Prostate gland (tissue), 2 donors: ENCODE data around the gene BSPH1. TPM values are rescaled to one million over a fixed set of nuclear protein-coding genes. Genes with fewer than 3 reads are reported as not detected.
A peak's percentile ranks its signal among the peaks of the same experiment; 100 is the strongest.
"Not testable (repeated sequence)": the region's sequence is repeated elsewhere in the genome, so short reads cannot be mapped to it uniquely, and the experiment has no call there.

Experiments used
- DNase-seq: peaks from one replicate; pipeline ENCODE4 v3.0.0-alpha.2; 2019; ENCODE audit warnings: low spot score
- H3K27ac ChIP-seq, 2 donors: fragments of 200-600 bp; sonication (generic); 2 replicates each; pipeline ENCODE4 v1.5.1; 2017 to 2019
- H3K27me3 ChIP-seq: fragments of 200-600 bp; sonication (generic); replicated peaks from 2 replicates; pipeline ENCODE4 v1.5.1; 2019; ENCODE audit not compliant: insufficient read depth
- H3K36me3 ChIP-seq, 2 donors: fragments of 200-600 bp; sonication (generic); 1 replicate in 1 of 2; 2 replicates in 1 of 2; pipeline versions ENCODE4 v1.5.1 to v1.8.1; 2017 to 2019
- H3K4me1 ChIP-seq: fragments of 200-600 bp; sonication (generic); replicated peaks from 2 replicates; pipeline ENCODE4 v1.5.1; 2019
- H3K4me3 ChIP-seq, 2 donors: fragments of 200-600 bp; sonication (generic); 2 replicates each; pipeline ENCODE4 v1.5.1; 2017 to 2019
- H3K9me3 ChIP-seq: fragments of 200-600 bp; sonication (generic); 2 replicates; pipeline ENCODE4 v1.5.1; 2017
- CTCF ChIP-seq, 4 experiments: fragments of 200-600 bp in 2 of 4; fragments of 450-650 bp in 2 of 4; sonication (generic) in 2 of 4; IDR thresholded peaks; 1 replicate in 3 of 4; 2 replicates in 1 of 4; pipeline ENCODE4 v1.5.1; 2016 to 2019; ENCODE audit warnings: antibody characterized with exemption in 4 of 4, mild to moderate bottlenecking in 2 of 4, moderate library complexity in 2 of 4
- POLR2A ChIP-seq: fragments of 450-650 bp; IDR thresholded peaks from one replicate; pipeline ENCODE4 v1.6.1; 2016; ENCODE audit warnings: antibody characterized with exemption, mild to moderate bottlenecking
- POLR2AphosphoS5 ChIP-seq: sonication (generic); formaldehyde crosslinking; IDR thresholded peaks from one replicate; pipeline ENCODE4 v1.6.1; 2017; ENCODE audit warnings: antibody characterized with exemption
- WGBS: methylation state at CpG from one replicate; pipeline ENCODE4 v1.1.5; 2018; 5-methylcytosine and 5-hydroxymethylcytosine counted together
- intact Hi-C: fragments of 100-400 bp; cut with DNase I; formaldehyde crosslinking; loops from one replicate; pipeline ENCODE4 v1.14.2; 2022
- total RNA-seq, 2 donors: library from RNA; depleted of rRNA; stranded (reverse); fragments of >200 nt; gene quantifications; one replicate each; pipeline ENCODE4 v1.1.0, GENCODE V29; 2016

The BSPH1 gene
- total RNA-seq, 2 donors from 2014 or later: not detected

DNA sequence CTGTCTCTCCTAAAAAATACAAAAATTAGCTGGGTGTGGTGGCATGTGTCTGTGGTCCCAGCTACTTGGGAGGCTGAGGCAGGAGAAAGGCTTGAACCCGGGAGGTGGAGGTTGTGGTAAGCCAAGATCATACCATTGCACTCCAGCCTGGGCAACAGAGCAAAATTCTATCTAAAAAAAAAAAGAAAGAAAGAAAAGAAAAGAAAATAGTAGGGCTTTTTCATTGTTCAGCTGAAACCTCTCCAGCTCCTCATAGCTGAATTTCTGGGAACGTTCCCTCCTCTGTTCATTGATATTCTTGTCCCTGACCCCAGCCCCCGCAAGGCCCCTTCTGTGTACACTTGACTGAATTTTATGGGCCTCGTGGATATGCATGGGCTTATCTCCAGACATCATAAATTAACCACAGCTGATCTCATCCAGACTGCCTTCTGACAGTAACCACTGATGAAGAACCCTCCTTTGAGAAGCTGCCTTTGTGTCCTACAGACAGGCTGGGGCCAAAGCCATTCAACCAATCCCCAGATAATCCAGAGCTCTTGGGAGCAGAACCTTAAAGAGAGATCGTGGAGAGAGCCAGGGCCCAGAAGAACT, 2.3 kb upstream of the BSPH1 start, which contains the start of gene ELSPBP1:
Gene ELSPBP1, plus strand, starts transcription at position 424 of the 594 bp plus-strand sequence. CDS start 14,036 bp downstream, outside the sequence.
- no peaks in the 10 kb centered on the region for H3K36me3 ChIP-seq
- H3K9me3 ChIP-seq: no peaks in the 10 kb centered on the region
- no peaks in the 10 kb centered on the region for H3K27me3 ChIP-seq
- no peak within 1 kb of the TSS for H3K4me3 ChIP-seq
- intact Hi-C loops: no loop called here
- H3K4me1 ChIP-seq: no peaks in the 10 kb centered on the region
- 5% methylated on average over 5 of the region's 5 CpGs for WGBS
- TF ChIP-seq CTCF (IDR thresholded peaks at IDR 0.05): no peak
- TF ChIP-seq POLR2A: no peak
- TF ChIP-seq POLR2AphosphoS5: peak; percentile 15
- H3K27ac ChIP-seq: no peak within 1 kb of the TSS
- DNase-seq: no peak

- WGBS: 32% methylated on average over 10 of the region's 10 CpGs
- no peak for DNase-seq
- no peaks in the 10 kb centered on the region for H3K4me1 ChIP-seq
- intact Hi-C loops: no loop called here
- no peaks in the 10 kb centered on the region for H3K27me3 ChIP-seq
- no peaks in the 10 kb centered on the region for H3K36me3 ChIP-seq
- no peak for TF ChIP-seq POLR2AphosphoS5
- no peak for TF ChIP-seq POLR2A
- no peak for TF ChIP-seq CTCF (IDR thresholded peaks at IDR 0.05)
- no peak overlapping the region for H3K27ac ChIP-seq
- H3K4me3 ChIP-seq: no peak overlapping the region
- H3K9me3 ChIP-seq: no peaks in the 10 kb centered on the region
Observed at GRCh38 chr19:47991191-47991808, 670 bp downstream of the BSPH1 start.

DNA sequence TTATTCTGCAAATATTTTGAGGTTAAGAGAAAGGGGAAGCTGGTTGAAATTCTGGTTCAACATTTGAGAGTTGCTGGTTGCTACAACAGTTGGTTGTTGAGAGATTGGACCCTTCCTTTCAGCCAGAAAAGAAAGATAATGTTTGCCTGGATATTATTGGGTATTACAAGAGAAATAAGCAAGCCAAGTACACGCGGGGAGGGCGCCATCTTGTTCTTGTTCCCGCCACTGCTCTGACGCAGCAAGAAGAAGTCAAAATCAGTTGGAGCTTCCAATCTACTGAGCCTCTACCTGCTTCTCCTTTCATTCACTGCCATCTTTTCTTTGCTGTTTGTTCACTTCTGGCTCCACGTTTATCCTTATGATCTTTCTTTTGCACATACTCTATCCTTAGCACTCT, 18.4 kb downstream of the BSPH1 start:
- WGBS: 79% methylated on average over 6 of the region's 6 CpGs
- no peak for DNase-seq
- no peak overlapping the region for H3K4me3 ChIP-seq
- intact Hi-C loops: no loop called here
- H3K27me3 ChIP-seq: peaks cover 3% of the 10 kb centered on the region
- no peaks in the 10 kb centered on the region for H3K36me3 ChIP-seq
- TF ChIP-seq CTCF (IDR thresholded peaks at IDR 0.05): no peak
- no peak for TF ChIP-seq POLR2A
- no peak for TF ChIP-seq POLR2AphosphoS5
- H3K9me3 ChIP-seq: no peaks in the 10 kb centered on the region
- H3K27ac ChIP-seq: no peak overlapping the region
- no peaks in the 10 kb centered on the region for H3K4me1 ChIP-seq

- not testable (repeated sequence) for H3K9me3 ChIP-seq
Observed at GRCh38 chr19:47955936-47956335, 36.0 kb downstream of the BSPH1 start.

GRCh38 chr19:47952132-47952531, 39.8 kb downstream of the BSPH1 start:
- H3K9me3 ChIP-seq, H3K36me3 ChIP-seq, H3K27ac ChIP-seq, H3K4me3 ChIP-seq, intact Hi-C loops, H3K4me1 ChIP-seq, DNase-seq, H3K27me3 ChIP-seq: not testable (repeated sequence)
- WGBS: 32% methylated on average over 15 of the region's 21 CpGs

More at GRCh38 chr19:47955936-47956335, 36.0 kb downstream of the BSPH1 start:
- 91% methylated on average over 7 of the region's 11 CpGs for WGBS
- H3K36me3 ChIP-seq, H3K27ac ChIP-seq, H3K4me3 ChIP-seq, DNase-seq, H3K27me3 ChIP-seq, H3K4me1 ChIP-seq, intact Hi-C loops: not testable (repeated sequence)
